Chondrocyte (in vitro differentiated cells): Measurements from ENCODE around the gene ERH. TPM values are rescaled to one million over a fixed set of nuclear protein-coding genes. Genes with fewer than 3 reads are reported as not detected.
A peak's percentile ranks its signal among the peaks of the same experiment; 100 is the strongest.

Experiments
- DNase-seq: peaks from one replicate; pipeline ENCODE4 v3.0.0; 2021; ENCODE audit warnings: mixed read lengths, low spot score
- H3K27ac Mint-ChIP-seq: one replicate; pipeline ENCODE4 v1.8.0; 2021; ENCODE audit warnings: mild to moderate bottlenecking, moderate library complexity, mixed read lengths; ENCODE audit not compliant: unreplicated experiment
- H3K27me3 Mint-ChIP-seq: 2 replicates; pipeline ENCODE4 v1.8.0; 2021; ENCODE audit warnings: low read depth, mixed read lengths
- H3K36me3 Mint-ChIP-seq: 2 replicates; pipeline ENCODE4 v1.8.0; 2021; ENCODE audit warnings: low read depth, mixed read lengths
- H3K4me1 Mint-ChIP-seq: 2 replicates; pipeline ENCODE4 v1.8.0; 2021; ENCODE audit warnings: low read depth, mild to moderate bottlenecking, mixed read lengths
- H3K4me3 Mint-ChIP-seq: one replicate; pipeline ENCODE4 v1.8.0; 2021; ENCODE audit warnings: mild to moderate bottlenecking, moderate library complexity, mixed read lengths; ENCODE audit not compliant: unreplicated experiment
- H3K9me3 Mint-ChIP-seq: 2 replicates; pipeline ENCODE4 v1.8.0; 2021; ENCODE audit warnings: low read depth, mixed read lengths
- CTCF ChIP-seq: fragments of 200-600 bp; sonication (generic); IDR thresholded peaks from 2 replicates; pipeline ENCODE4 v1.5.0; 2021; ENCODE audit warnings: antibody characterized with exemption, mild to moderate bottlenecking, moderate library complexity
- total RNA-seq: library from RNA; stranded (reverse); gene quantifications from 3 replicates; pipeline ENCODE4 v1.2.1, GENCODE V29; 2021

The ERH gene
- total RNA-seq, 1 donor from 2014 or later, result 140 TPM

GRCh38 chr14:69354383-69355153 lies 43.5 kb downstream of the ERH start:
- no peak for DNase-seq
- Mint-ChIP-seq H3K27ac (peak overlapping the region; percentile 2), H3K36me3 (peaks cover 14% of the 10 kb centered on the region), H3K4me3 (no peak overlapping the region), H3K4me1 (peaks cover 19% of the 10 kb centered on the region), H3K9me3 (no peaks in the 10 kb centered on the region), H3K27me3 (peaks cover 3% of the 10 kb centered on the region)
- no peak for TF ChIP-seq CTCF

GRCh38 chr14:69353168-69353567 lies 44.9 kb downstream of the ERH start:
- Mint-ChIP-seq H3K9me3 (no peaks in the 10 kb centered on the region), H3K27me3 (no peaks in the 10 kb centered on the region), H3K36me3 (peaks cover 17% of the 10 kb centered on the region), H3K4me3 (no peak overlapping the region), H3K4me1 (peaks cover 19% of the 10 kb centered on the region), H3K27ac (no peak overlapping the region)
- TF ChIP-seq CTCF, result no peak
- no peak for DNase-seq

GRCh38 chr14:69351911-69352310 lies 46.2 kb downstream of the ERH start:
- Mint-ChIP-seq H3K36me3 (peaks cover 20% of the 10 kb centered on the region), H3K4me3 (no peak overlapping the region), H3K4me1 (peaks cover 19% of the 10 kb centered on the region), H3K27ac (no peak overlapping the region), H3K27me3 (no peaks in the 10 kb centered on the region), H3K9me3 (no peaks in the 10 kb centered on the region)
- no peak for TF ChIP-seq CTCF
- DNase-seq, result no peak

- Mint-ChIP-seq H3K9me3 (no peaks in the 10 kb centered on the region), H3K27ac (no peak overlapping the region), H3K4me1 (peaks cover 19% of the 10 kb centered on the region), H3K4me3 (no peak overlapping the region), H3K27me3 (no peaks in the 10 kb centered on the region), H3K36me3 (peaks cover 20% of the 10 kb centered on the region)
- no peak for DNase-seq
- TF ChIP-seq CTCF, result no peak
These were observed 46.7 kb downstream of the ERH start for GRCh38 chr14:69351385-69351784.

- Mint-ChIP-seq H3K36me3 (peaks cover 20% of the 10 kb centered on the region), H3K27ac (no peak overlapping the region), H3K4me3 (no peak overlapping the region), H3K9me3 (no peaks in the 10 kb centered on the region), H3K27me3 (no peaks in the 10 kb centered on the region), H3K4me1 (peaks cover 15% of the 10 kb centered on the region)
- no peak for DNase-seq
- TF ChIP-seq CTCF, result no peak
These were observed 47.2 kb downstream of the ERH start for GRCh38 chr14:69350892-69351291.
